WI38 (cell line): ENCODE measurements around the gene EPHB4.

Source experiments
- H3K4me3 ChIP-seq: 2 replicates; pipeline ENCODE4 v1.5.1; 2011; ENCODE audit warnings: low read depth, mild to moderate bottlenecking, control low read depth, low read length
- CTCF ChIP-seq: IDR thresholded peaks from 2 replicates; pipeline ENCODE4 v1.5.1; 2012; ENCODE audit warnings: low read depth, mild to moderate bottlenecking, control low read depth, low read length

Gene EPHB4

GRCh38 chr7:100793806-100794660, 33.3 kb downstream of the EPHB4 start:
- H3K4me3 ChIP-seq = no peak overlapping the region
- TF ChIP-seq CTCF = no peak

- H3K4me3 ChIP-seq = no peak overlapping the region
- no peak for TF ChIP-seq CTCF
Observed at GRCh38 chr7:100791881-100792666, 35.2 kb downstream of the EPHB4 start.

GRCh38 chr7:100789055-100789454, 38.3 kb downstream of the EPHB4 start:
- H3K4me3 ChIP-seq = no peak overlapping the region
- no peak for TF ChIP-seq CTCF

GRCh38 chr7:100786323-100786722, 41.0 kb downstream of the EPHB4 start:
- no peak overlapping the region for H3K4me3 ChIP-seq
- TF ChIP-seq CTCF = no peak

GRCh38 chr7:100785878-100786277, 41.4 kb downstream of the EPHB4 start:
- no peak overlapping the region for H3K4me3 ChIP-seq
- TF ChIP-seq CTCF = no peak

GRCh38 chr7:100783804-100784203, 43.5 kb downstream of the EPHB4 start:
- TF ChIP-seq CTCF = no peak
- H3K4me3 ChIP-seq = no peak overlapping the region

- H3K4me3 ChIP-seq = no peak overlapping the region
- no peak for TF ChIP-seq CTCF
Observed at GRCh38 chr7:100781255-100781654, 46.1 kb downstream of the EPHB4 start.
